CD14-positive monocyte (primary cell): ENCODE results near the gene MTHFSD. TPM values are rescaled to one million over a fixed set of nuclear protein-coding genes. Genes with fewer than 3 reads are reported as not detected.

Experiments used
- DNase-seq, 3 donors: peaks; one replicate each; pipeline ENCODE4 v3.0.0-alpha.2; 2011 to 2022
- H2AFZ ChIP-seq: 2 replicates; pipeline ENCODE4 v1.6.0; 2012; ENCODE audit warnings: mild to moderate bottlenecking, low read depth, low read length, inconsistent platforms; ENCODE audit not compliant: insufficient read depth, poor library complexity, severe bottlenecking
- H3K27ac ChIP-seq, 2 donors: 1 replicate in 1 of 2; 2 replicates in 1 of 2; pipeline ENCODE4 v1.5.1; 2012 to 2013; ENCODE audit warnings: low read length in 2 of 2, control low read depth in 1 of 2, inconsistent platforms in 1 of 2, low read depth in 1 of 2, mild to moderate bottlenecking in 1 of 2
- H3K27me3 ChIP-seq, 2 donors: one replicate each; pipeline versions ENCODE4 v1.6.0 to v1.6.1; 2011 to 2013; ENCODE audit warnings: low read length in 2 of 2; ENCODE audit not compliant: control insufficient read depth in 2 of 2, insufficient read depth in 2 of 2
- H3K36me3 ChIP-seq, 2 donors: replicated peaks in 1 of 2; 1 replicate in 1 of 2; 2 replicates in 1 of 2; pipeline versions ENCODE4 v1.5.1 to v1.6.1; 2012 to 2013; ENCODE audit warnings: low read length in 2 of 2, control low read depth in 1 of 2, inconsistent platforms in 1 of 2, mild to moderate bottlenecking in 1 of 2; ENCODE audit not compliant: insufficient read depth in 2 of 2, control insufficient read depth in 1 of 2
- H3K4me1 ChIP-seq, 2 donors: 1 replicate in 1 of 2; 2 replicates in 1 of 2; pipeline versions ENCODE4 v1.5.1 to v1.6.1; 2012 to 2013; ENCODE audit warnings: low read length in 2 of 2, control low read depth in 1 of 2, inconsistent platforms in 1 of 2, mild to moderate bottlenecking in 1 of 2, moderate library complexity in 1 of 2; ENCODE audit not compliant: insufficient read depth in 2 of 2, control insufficient read depth in 1 of 2
- H3K4me2 ChIP-seq: replicated peaks from 2 replicates; pipeline ENCODE3; 2012; ENCODE audit warnings: low read length, moderate library complexity, mild to moderate bottlenecking; ENCODE audit not compliant: poor library complexity, severe bottlenecking; ENCODE audit errors: extremely low read depth
- H3K4me3 ChIP-seq, 3 experiments: fragments of 200-600 bp in 1 of 3; sonication (generic) in 1 of 3; replicated peaks in 1 of 3; 1 replicate in 2 of 3; 2 replicates in 1 of 3; pipeline ENCODE4 v1.5.1; 2011 to 2013; ENCODE audit warnings: low read length in 3 of 3, mild to moderate bottlenecking in 3 of 3, control low read depth in 2 of 3, low read depth in 2 of 3, inconsistent platforms in 1 of 3, moderate library complexity in 1 of 3
- H3K79me2 ChIP-seq: 2 replicates; pipeline ENCODE4 v1.6.0; 2012; ENCODE audit warnings: mild to moderate bottlenecking, control low read depth, inconsistent platforms, low read length, moderate library complexity; ENCODE audit not compliant: insufficient read depth
- H3K9ac ChIP-seq: 2 replicates; pipeline ENCODE4 v1.6.0; 2017; ENCODE audit warnings: low read length, mild to moderate bottlenecking; ENCODE audit not compliant: insufficient read depth, poor library complexity, severe bottlenecking
- H3K9me3 ChIP-seq, 2 donors: replicated peaks in 1 of 2; 1 replicate in 1 of 2; 2 replicates in 1 of 2; pipeline versions ENCODE4 v1.5.1 to v1.6.1; 2012 to 2013; ENCODE audit warnings: low read length in 2 of 2, control low read depth in 1 of 2; ENCODE audit not compliant: control insufficient read depth in 1 of 2, insufficient read depth in 1 of 2
- H4K20me1 ChIP-seq: 2 replicates; pipeline ENCODE4 v1.6.0; 2012; ENCODE audit warnings: mild to moderate bottlenecking, low read length, control low read depth, moderate library complexity; ENCODE audit not compliant: insufficient read depth
- H3K27ac Mint-ChIP-seq, 7 donors: one replicate each; pipeline ENCODE4 v1.8.0; 2020; ENCODE audit warnings: mild to moderate bottlenecking in 7 of 7, mixed read lengths in 7 of 7, moderate library complexity in 6 of 7, inconsistent platforms in 2 of 7
- H3K27me3 Mint-ChIP-seq, 3 donors: one replicate each; pipeline ENCODE4 v1.8.0; 2021 to 2022; ENCODE audit warnings: low read depth in 3 of 3, mild to moderate bottlenecking in 3 of 3, mixed read lengths in 3 of 3, moderate library complexity in 3 of 3, inconsistent platforms in 1 of 3
- H3K36me3 Mint-ChIP-seq, 2 donors: one replicate each; pipeline ENCODE4 v1.8.0; 2020; ENCODE audit warnings: mixed read lengths in 2 of 2, inconsistent platforms in 1 of 2, mild to moderate bottlenecking in 1 of 2
- H3K4me1 Mint-ChIP-seq: one replicate; pipeline ENCODE4 v1.8.0; 2020; ENCODE audit warnings: mild to moderate bottlenecking, mixed read lengths
- H3K4me3 Mint-ChIP-seq, 2 donors: one replicate each; pipeline ENCODE4 v1.8.0; 2020; ENCODE audit warnings: mild to moderate bottlenecking in 2 of 2, mixed read lengths in 2 of 2, moderate library complexity in 1 of 2
- H3K9me3 Mint-ChIP-seq, 7 donors: one replicate each; pipeline ENCODE4 v1.8.0; 2020 to 2022; ENCODE audit warnings: mixed read lengths in 7 of 7, mild to moderate bottlenecking in 6 of 7, moderate library complexity in 6 of 7, inconsistent platforms in 2 of 7
- WGBS: methylation state at CpG from one replicate; pipeline ENCODE4 v1.1.5; 2013; ENCODE audit warnings: missing lambda C conversion rate; ENCODE audit not compliant: insufficient coverage; 5-methylcytosine and 5-hydroxymethylcytosine counted together
- intact Hi-C, 2 donors: fragments of 100-400 bp; cut with micrococcal nuclease; formaldehyde crosslinking; loops; one replicate each; pipeline versions ENCODE4 v1.15.0 to v1.15.1; 2023
- polyA plus RNA-seq, 3 donors: library from polyadenylated mRNA; depleted of rRNA in 1 of 3; unstranded in 2 of 3; stranded (reverse) in 1 of 3; fragments of 300-500 nt in 2 of 3; fragments of >200 nt in 1 of 3; fragmentation: Illumina TruSeq in 2 of 3; gene quantifications; 1 replicate in 2 of 3; 2 replicates in 1 of 3; pipeline ENCODE4 v1.2.3, GENCODE V29; 2012 to 2021
- TF ChIP-seq, protein P1 (sequence below): fragments of 200-600 bp; IDR thresholded peaks from one replicate; pipeline ENCODE4 v1.8.0; 2022; ENCODE audit warnings: antibody characterized with exemption, mild to moderate bottlenecking

Gene MTHFSD
- polyA plus RNA-seq, 3 donors, result 7.2 to 14.1 (median 11.7) TPM

DNA sequence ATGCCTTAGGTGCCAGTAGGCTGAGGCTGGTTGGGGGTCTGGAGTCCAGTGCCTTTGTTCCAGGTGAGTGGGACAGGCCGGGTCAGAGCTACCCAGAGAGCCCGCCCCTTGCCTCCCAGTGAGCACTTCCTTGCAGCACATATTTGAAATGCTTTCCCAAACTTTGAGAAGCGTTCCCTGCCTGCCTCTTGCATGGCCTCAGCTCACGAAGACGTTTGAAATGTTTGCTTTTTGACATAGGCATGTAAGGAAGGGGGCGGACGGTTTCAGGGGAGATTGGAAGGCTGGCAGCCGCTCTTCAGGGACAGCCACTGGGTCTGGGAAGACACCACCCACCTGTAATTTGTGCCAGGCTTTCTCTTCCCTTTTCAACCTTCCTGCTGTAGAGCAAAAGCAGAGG is 18.2 kb upstream of the MTHFSD start:
- Mint-ChIP-seq H3K36me3 (peaks cover 0 to 3% of the 10 kb centered on the region in 2 donors), H3K4me3 (no peak overlapping the region), H3K27ac (no peak overlapping the region), H3K27me3 (peaks cover 71 to 95% (median 85%) of the 10 kb centered on the region in 3 donors), H3K9me3 (peaks cover 0 to 15% (median 5%) of the 10 kb centered on the region in 7 donors), H3K4me1 (peaks cover 9% of the 10 kb centered on the region)
- Histone ChIP-seq H3K4me1 (peaks cover 12 to 17% of the 10 kb centered on the region in 2 donors), H4K20me1 (no peaks in the 10 kb centered on the region), H3K27ac (no peak overlapping the region), H3K9me3 (peaks cover 7 to 11% of the 10 kb centered on the region in 2 donors), H3K4me2 (no peak overlapping the region), H3K4me3 (no peak overlapping the region), H3K27me3 (peaks cover 38 to 80% of the 10 kb centered on the region in 2 donors), H2AFZ (no peak overlapping the region), H3K9ac (no peak overlapping the region), H3K36me3 (no peaks in the 10 kb centered on the region), H3K79me2 (no peaks in the 10 kb centered on the region)
- no peak for DNase-seq
- TF ChIP-seq, protein P1, sequence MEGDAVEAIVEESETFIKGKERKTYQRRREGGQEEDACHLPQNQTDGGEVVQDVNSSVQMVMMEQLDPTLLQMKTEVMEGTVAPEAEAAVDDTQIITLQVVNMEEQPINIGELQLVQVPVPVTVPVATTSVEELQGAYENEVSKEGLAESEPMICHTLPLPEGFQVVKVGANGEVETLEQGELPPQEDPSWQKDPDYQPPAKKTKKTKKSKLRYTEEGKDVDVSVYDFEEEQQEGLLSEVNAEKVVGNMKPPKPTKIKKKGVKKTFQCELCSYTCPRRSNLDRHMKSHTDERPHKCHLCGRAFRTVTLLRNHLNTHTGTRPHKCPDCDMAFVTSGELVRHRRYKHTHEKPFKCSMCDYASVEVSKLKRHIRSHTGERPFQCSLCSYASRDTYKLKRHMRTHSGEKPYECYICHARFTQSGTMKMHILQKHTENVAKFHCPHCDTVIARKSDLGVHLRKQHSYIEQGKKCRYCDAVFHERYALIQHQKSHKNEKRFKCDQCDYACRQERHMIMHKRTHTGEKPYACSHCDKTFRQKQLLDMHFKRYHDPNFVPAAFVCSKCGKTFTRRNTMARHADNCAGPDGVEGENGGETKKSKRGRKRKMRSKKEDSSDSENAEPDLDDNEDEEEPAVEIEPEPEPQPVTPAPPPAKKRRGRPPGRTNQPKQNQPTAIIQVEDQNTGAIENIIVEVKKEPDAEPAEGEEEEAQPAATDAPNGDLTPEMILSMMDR, result no peak
- WGBS, result 90% methylated on average over 2 of the region's 8 CpGs
- intact Hi-C loops, result no loop called here

DNA sequence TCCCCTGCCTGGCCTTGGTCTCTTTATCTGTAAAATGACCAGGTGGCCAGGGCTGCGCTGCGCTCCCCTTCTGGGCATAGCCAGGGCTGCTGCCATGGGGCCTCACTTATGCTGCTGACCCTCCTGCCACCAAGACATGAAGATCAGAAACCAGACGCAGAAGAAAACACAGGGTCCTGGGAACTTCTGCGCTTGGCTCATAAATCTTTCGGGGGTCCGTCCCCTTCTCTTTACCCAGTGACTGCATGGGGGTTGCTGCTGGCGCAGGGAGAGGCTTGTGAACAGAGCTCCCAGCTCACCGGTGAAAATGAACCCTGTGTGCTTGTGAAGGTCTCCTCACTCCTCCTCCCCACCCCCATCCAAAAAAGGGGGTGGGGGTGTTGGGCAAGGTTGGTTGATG is 17.6 kb upstream of the MTHFSD start:
- H3K4me1 ChIP-seq, result peaks cover 12 to 17% of the 10 kb centered on the region in 2 donors
- H4K20me1 ChIP-seq, result no peaks in the 10 kb centered on the region
- intact Hi-C loops, result no loop called here
- H3K4me3 Mint-ChIP-seq, result peak overlapping the region in 1 of 2 donors; percentile 53
- no peaks in the 10 kb centered on the region for H3K36me3 Mint-ChIP-seq
- no peak overlapping the region for H3K27ac ChIP-seq
- 92% methylated on average over 3 of the region's 8 CpGs for WGBS
- H3K9me3 Mint-ChIP-seq, result peaks cover 0 to 15% (median 5%) of the 10 kb centered on the region in 7 donors
- no peak overlapping the region for H3K4me2 ChIP-seq
- no peak for DNase-seq
- H3K27me3 Mint-ChIP-seq, result peaks cover 67 to 92% (median 80%) of the 10 kb centered on the region in 3 donors
- no peak overlapping the region for H3K27ac Mint-ChIP-seq
- no peaks in the 10 kb centered on the region for H3K36me3 ChIP-seq
- no peak overlapping the region for H2AFZ ChIP-seq
- H3K79me2 ChIP-seq, result no peaks in the 10 kb centered on the region
- H3K9ac ChIP-seq, result no peak overlapping the region
- peaks cover 6 to 7% of the 10 kb centered on the region in 2 donors for H3K9me3 ChIP-seq
- peaks cover 33 to 76% of the 10 kb centered on the region in 2 donors for H3K27me3 ChIP-seq
- no peak overlapping the region for H3K4me3 ChIP-seq
- TF ChIP-seq, protein P1, result no peak
- H3K4me1 Mint-ChIP-seq, result peaks cover 9% of the 10 kb centered on the region
